CD14-positive monocyte (primary cell): ENCODE results near the gene THAP7. TPM values are rescaled to one million over a fixed set of nuclear protein-coding genes. Genes with fewer than 3 reads are reported as not detected.

Source experiments
- DNase-seq, 3 donors: peaks; one replicate each; pipeline ENCODE4 v3.0.0-alpha.2; 2011 to 2022
- H2AFZ ChIP-seq: 2 replicates; pipeline ENCODE4 v1.6.0; 2012; ENCODE audit warnings: mild to moderate bottlenecking, low read depth, low read length, inconsistent platforms; ENCODE audit not compliant: insufficient read depth, poor library complexity, severe bottlenecking
- H3K27ac ChIP-seq, 2 donors: 1 replicate in 1 of 2; 2 replicates in 1 of 2; pipeline ENCODE4 v1.5.1; 2012 to 2013; ENCODE audit warnings: low read length in 2 of 2, control low read depth in 1 of 2, inconsistent platforms in 1 of 2, low read depth in 1 of 2, mild to moderate bottlenecking in 1 of 2
- H3K27me3 ChIP-seq, 2 donors: one replicate each; pipeline versions ENCODE4 v1.6.0 to v1.6.1; 2011 to 2013; ENCODE audit warnings: low read length in 2 of 2; ENCODE audit not compliant: control insufficient read depth in 2 of 2, insufficient read depth in 2 of 2
- H3K36me3 ChIP-seq, 2 donors: replicated peaks in 1 of 2; 1 replicate in 1 of 2; 2 replicates in 1 of 2; pipeline versions ENCODE4 v1.5.1 to v1.6.1; 2012 to 2013; ENCODE audit warnings: low read length in 2 of 2, control low read depth in 1 of 2, inconsistent platforms in 1 of 2, mild to moderate bottlenecking in 1 of 2; ENCODE audit not compliant: insufficient read depth in 2 of 2, control insufficient read depth in 1 of 2
- H3K4me1 ChIP-seq, 2 donors: 1 replicate in 1 of 2; 2 replicates in 1 of 2; pipeline versions ENCODE4 v1.5.1 to v1.6.1; 2012 to 2013; ENCODE audit warnings: low read length in 2 of 2, control low read depth in 1 of 2, inconsistent platforms in 1 of 2, mild to moderate bottlenecking in 1 of 2, moderate library complexity in 1 of 2; ENCODE audit not compliant: insufficient read depth in 2 of 2, control insufficient read depth in 1 of 2
- H3K4me2 ChIP-seq: replicated peaks from 2 replicates; pipeline ENCODE3; 2012; ENCODE audit warnings: low read length, moderate library complexity, mild to moderate bottlenecking; ENCODE audit not compliant: poor library complexity, severe bottlenecking; ENCODE audit errors: extremely low read depth
- H3K4me3 ChIP-seq, 3 experiments: fragments of 200-600 bp in 1 of 3; sonication (generic) in 1 of 3; replicated peaks in 1 of 3; 1 replicate in 2 of 3; 2 replicates in 1 of 3; pipeline ENCODE4 v1.5.1; 2011 to 2013; ENCODE audit warnings: low read length in 3 of 3, mild to moderate bottlenecking in 3 of 3, control low read depth in 2 of 3, low read depth in 2 of 3, inconsistent platforms in 1 of 3, moderate library complexity in 1 of 3
- H3K79me2 ChIP-seq: 2 replicates; pipeline ENCODE4 v1.6.0; 2012; ENCODE audit warnings: mild to moderate bottlenecking, control low read depth, inconsistent platforms, low read length, moderate library complexity; ENCODE audit not compliant: insufficient read depth
- H3K9ac ChIP-seq: 2 replicates; pipeline ENCODE4 v1.6.0; 2017; ENCODE audit warnings: low read length, mild to moderate bottlenecking; ENCODE audit not compliant: insufficient read depth, poor library complexity, severe bottlenecking
- H3K9me3 ChIP-seq, 2 donors: replicated peaks in 1 of 2; 1 replicate in 1 of 2; 2 replicates in 1 of 2; pipeline versions ENCODE4 v1.5.1 to v1.6.1; 2012 to 2013; ENCODE audit warnings: low read length in 2 of 2, control low read depth in 1 of 2; ENCODE audit not compliant: control insufficient read depth in 1 of 2, insufficient read depth in 1 of 2
- H4K20me1 ChIP-seq: 2 replicates; pipeline ENCODE4 v1.6.0; 2012; ENCODE audit warnings: mild to moderate bottlenecking, low read length, control low read depth, moderate library complexity; ENCODE audit not compliant: insufficient read depth
- H3K27ac Mint-ChIP-seq, 7 donors: one replicate each; pipeline ENCODE4 v1.8.0; 2020; ENCODE audit warnings: mild to moderate bottlenecking in 7 of 7, mixed read lengths in 7 of 7, moderate library complexity in 6 of 7, inconsistent platforms in 2 of 7
- H3K27me3 Mint-ChIP-seq, 3 donors: one replicate each; pipeline ENCODE4 v1.8.0; 2021 to 2022; ENCODE audit warnings: low read depth in 3 of 3, mild to moderate bottlenecking in 3 of 3, mixed read lengths in 3 of 3, moderate library complexity in 3 of 3, inconsistent platforms in 1 of 3
- H3K36me3 Mint-ChIP-seq, 2 donors: one replicate each; pipeline ENCODE4 v1.8.0; 2020; ENCODE audit warnings: mixed read lengths in 2 of 2, inconsistent platforms in 1 of 2, mild to moderate bottlenecking in 1 of 2
- H3K4me1 Mint-ChIP-seq: one replicate; pipeline ENCODE4 v1.8.0; 2020; ENCODE audit warnings: mild to moderate bottlenecking, mixed read lengths
- H3K4me3 Mint-ChIP-seq, 2 donors: one replicate each; pipeline ENCODE4 v1.8.0; 2020; ENCODE audit warnings: mild to moderate bottlenecking in 2 of 2, mixed read lengths in 2 of 2, moderate library complexity in 1 of 2
- H3K9me3 Mint-ChIP-seq, 7 donors: one replicate each; pipeline ENCODE4 v1.8.0; 2020 to 2022; ENCODE audit warnings: mixed read lengths in 7 of 7, mild to moderate bottlenecking in 6 of 7, moderate library complexity in 6 of 7, inconsistent platforms in 2 of 7
- CTCF ChIP-seq: fragments of 200-600 bp; IDR thresholded peaks from one replicate; pipeline ENCODE4 v1.8.0; 2022; ENCODE audit warnings: antibody characterized with exemption, mild to moderate bottlenecking
- WGBS: methylation state at CpG from one replicate; pipeline ENCODE4 v1.1.5; 2013; ENCODE audit warnings: missing lambda C conversion rate; ENCODE audit not compliant: insufficient coverage; 5-methylcytosine and 5-hydroxymethylcytosine counted together
- intact Hi-C, 2 donors: fragments of 100-400 bp; cut with micrococcal nuclease; formaldehyde crosslinking; loops; one replicate each; pipeline versions ENCODE4 v1.15.0 to v1.15.1; 2023
- polyA plus RNA-seq, 3 donors: library from polyadenylated mRNA; depleted of rRNA in 1 of 3; unstranded in 2 of 3; stranded (reverse) in 1 of 3; fragments of 300-500 nt in 2 of 3; fragments of >200 nt in 1 of 3; fragmentation: Illumina TruSeq in 2 of 3; gene quantifications; 1 replicate in 2 of 3; 2 replicates in 1 of 3; pipeline ENCODE4 v1.2.3, GENCODE V29; 2012 to 2021

THAP7 gene
- polyA plus RNA-seq, 3 donors: 18.4 to 22.9 (median 19.8) TPM

GRCh38 chr22:21047035-21047661, 45.2 kb upstream of the THAP7 start:
- no peak for DNase-seq
- H3K4me2 ChIP-seq: no peak overlapping the region
- H3K79me2 ChIP-seq: no peaks in the 10 kb centered on the region
- no peaks in the 10 kb centered on the region for H3K36me3 ChIP-seq
- no peak for TF ChIP-seq CTCF
- 95% methylated on average over 12 of the region's 14 CpGs for WGBS
- H2AFZ ChIP-seq: no peak overlapping the region
- no peak overlapping the region for H3K27ac ChIP-seq
- peaks cover 0 to 5% of the 10 kb centered on the region in 2 donors for H3K27me3 ChIP-seq
- no peaks in the 10 kb centered on the region for H3K36me3 Mint-ChIP-seq
- no peak overlapping the region for H3K4me3 ChIP-seq
- no peaks in the 10 kb centered on the region for H4K20me1 ChIP-seq
- H3K4me1 Mint-ChIP-seq: peaks cover 24% of the 10 kb centered on the region
- peak overlapping the region in 1 of 7 donors; percentile 23 for H3K27ac Mint-ChIP-seq
- no peak overlapping the region for H3K4me3 Mint-ChIP-seq
- peaks cover 0 to 3% (median 0%) of the 10 kb centered on the region in 7 donors for H3K9me3 Mint-ChIP-seq
- intact Hi-C loops: loop anchor here in 1 of 2 donors (10.0 kb wide), 1 partner anchor 62 kb away; the partner anchor contains the start of gene LZTR1
- H3K4me1 ChIP-seq: peaks cover 14 to 21% of the 10 kb centered on the region in 2 donors
- H3K9ac ChIP-seq: no peak overlapping the region
- no peaks in the 10 kb centered on the region for H3K9me3 ChIP-seq
- H3K27me3 Mint-ChIP-seq: peaks cover 17 to 21% (median 17%) of the 10 kb centered on the region in 3 donors

DNA sequence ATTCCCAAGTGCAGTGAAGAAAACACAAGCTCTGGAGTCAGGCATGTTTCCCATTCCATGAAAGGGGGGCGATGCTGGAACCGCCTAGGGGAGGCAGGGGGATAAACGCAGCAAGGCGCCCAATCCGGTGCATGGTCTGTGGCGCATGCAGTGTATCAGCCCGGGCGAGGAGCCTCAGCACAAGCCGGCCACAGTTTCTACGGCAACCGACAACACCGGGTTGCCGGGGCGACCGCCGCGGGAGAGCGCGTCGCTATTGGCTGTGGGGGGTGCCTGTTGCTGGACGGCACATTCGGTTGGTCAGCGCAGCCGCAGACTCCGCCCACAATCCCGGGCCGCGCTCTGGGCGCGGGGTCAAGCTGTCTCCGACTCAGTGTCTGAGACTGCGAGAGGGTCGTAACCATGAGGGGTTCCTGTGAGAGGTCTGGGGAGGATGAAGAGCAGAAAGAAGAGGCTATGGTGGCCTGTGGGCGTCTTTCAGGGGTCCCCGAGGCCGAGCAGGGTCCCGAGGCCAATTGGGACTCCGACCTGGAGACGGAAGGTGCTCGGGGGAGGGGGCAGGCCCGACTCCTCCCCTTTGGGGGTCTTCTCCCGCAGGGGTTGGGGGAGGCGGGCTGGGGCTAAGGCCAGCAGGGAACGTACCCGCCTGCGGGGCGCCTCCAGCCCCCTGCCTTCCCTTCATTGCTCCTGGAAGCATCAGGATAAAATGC, 43.8 kb upstream of the THAP7 start, which contains the start of gene LRRC74B:
Gene LRRC74B (plus strand): TSS at position 362 of the 710 bp plus-strand sequence. CDS start 41 bp downstream, at position 403.
- H3K4me1 Mint-ChIP-seq: peaks cover 24% of the 10 kb centered on the region
- 1% methylated on average over 40 of the region's 47 CpGs for WGBS
- H2AFZ ChIP-seq: peak within 1 kb of the TSS; percentile 65
- H3K4me1 ChIP-seq: peaks cover 14 to 21% of the 10 kb centered on the region in 2 donors
- no peaks in the 10 kb centered on the region for H3K9me3 ChIP-seq
- peaks cover 17 to 19% (median 17%) of the 10 kb centered on the region in 3 donors for H3K27me3 Mint-ChIP-seq
- peaks cover 0 to 3% (median 0%) of the 10 kb centered on the region in 7 donors for H3K9me3 Mint-ChIP-seq
- H3K4me2 ChIP-seq: peak within 1 kb of the TSS; percentile 64
- peaks cover 0 to 5% of the 10 kb centered on the region in 2 donors for H3K27me3 ChIP-seq
- no peaks in the 10 kb centered on the region for H3K36me3 Mint-ChIP-seq
- intact Hi-C loops: loop anchor here in 1 of 2 donors (10.0 kb wide), 1 partner anchor 61 kb away; the partner anchor contains the start of gene LZTR1
- no peaks in the 10 kb centered on the region for H4K20me1 ChIP-seq
- peak within 1 kb of the TSS in 2 of 3 experiments; percentile 13 to 68 for H3K4me3 ChIP-seq
- DNase-seq: peak; percentile 79 to 86 (median 79)
- H3K27ac Mint-ChIP-seq: peak within 1 kb of the TSS; percentile 32 to 94 (median 68)
- no peaks in the 10 kb centered on the region for H3K79me2 ChIP-seq
- no peaks in the 10 kb centered on the region for H3K36me3 ChIP-seq
- H3K4me3 Mint-ChIP-seq: peak within 1 kb of the TSS; percentile 70 to 97
- H3K27ac ChIP-seq: no peak within 1 kb of the TSS
- peak within 1 kb of the TSS; percentile 38 for H3K9ac ChIP-seq
- TF ChIP-seq CTCF: no peak
